ENCODE measurements around the gene FIBP. TPM values are rescaled to one million over a fixed set of nuclear protein-coding genes. Genes with fewer than 3 reads are reported as not detected.

The FIBP gene
- total RNA-seq, 2 experiments from 2014 or later: 80.4 to 89.0 TPM

- H3K9me3 Mint-ChIP-seq (ENCODE audit: insufficient read depth): no peaks in the 10 kb centered on the region
- ATAC-seq (peak; percentile 72), DNase-seq (peak; percentile 99)
- ChIA-PET CTCF (interaction anchor here (0.6 to 19.5 kb wide), 30 partner anchors 7 to 575 kb away, joined by 3 to 584 read pairs (median 8); partner anchors contain the start of genes AP5B1, BANF1, C11orf68 and CFL1), POLR2A (interaction anchor here (0.6 to 19.3 kb wide), 30 partner anchors 11 to 472 kb away, joined by 3 to 305 read pairs (median 4); partner anchors contain the start of genes BANF1, C11orf68, CFL1 and CTSW)
- peaks cover 64% of the 10 kb centered on the region for H3K4me1 Mint-ChIP-seq (ENCODE audit: low read depth)
- H3K27me3 Mint-ChIP-seq (ENCODE audit: low read depth): no peaks in the 10 kb centered on the region
- peaks cover 30% of the 10 kb centered on the region for H3K36me3 Mint-ChIP-seq (ENCODE audit: low read depth)
- peak within 1 kb of the TSS; percentile 96 for H3K27ac Mint-ChIP-seq
- peak within 1 kb of the TSS; percentile 98 for H3K4me3 Mint-ChIP-seq
Measured at GRCh38 chr11:65890324-65891218, 2.3 kb upstream of the FIBP start, which contains the start of gene CCDC85B. CCDC85B (plus strand) TSS chr11:65890673; CDS start chr11:65890784, 111 bp downstream.

GRCh38 chr11:65887723-65888162 lies 528 bp downstream of the FIBP start:
- DNase-seq: no peak
- H3K27me3 Mint-ChIP-seq (ENCODE audit: low read depth): no peaks in the 10 kb centered on the region
- H3K4me1 Mint-ChIP-seq (ENCODE audit: low read depth): peaks cover 69% of the 10 kb centered on the region
- peak overlapping the region; percentile 96 for H3K27ac Mint-ChIP-seq
- peaks cover 51% of the 10 kb centered on the region for H3K36me3 Mint-ChIP-seq (ENCODE audit: low read depth)
- ChIA-PET POLR2A (interaction anchor here (0.6 to 19.3 kb wide), 12 partner anchors 8 to 115 kb away, joined by 3 to 305 read pairs (median 6); partner anchors contain the start of genes BANF1, CFL1, CTSW and EIF1AD), CTCF (interaction anchor here (0.8 to 19.5 kb wide), 34 partner anchors 8 to 183 kb away, joined by 3 to 584 read pairs (median 6); partner anchors contain the start of genes AP5B1, BANF1, C11orf68 and CFL1)
- no peak for ATAC-seq
- peak overlapping the region; percentile 98 for H3K4me3 Mint-ChIP-seq
- H3K9me3 Mint-ChIP-seq (ENCODE audit: insufficient read depth): no peaks in the 10 kb centered on the region

- H3K27me3 Mint-ChIP-seq (ENCODE audit: low read depth): no peaks in the 10 kb centered on the region
- ATAC-seq: no peak
- H3K4me3 Mint-ChIP-seq: peak overlapping the region; percentile 98
- H3K36me3 Mint-ChIP-seq (ENCODE audit: low read depth): peaks cover 49% of the 10 kb centered on the region
- peak overlapping the region; percentile 96 for H3K27ac Mint-ChIP-seq
- H3K9me3 Mint-ChIP-seq (ENCODE audit: insufficient read depth): no peaks in the 10 kb centered on the region
- ChIA-PET POLR2A (interaction anchor here (0.5 to 19.3 kb wide), 3 partner anchors 33 to 86 kb away, joined by 3 to 305 read pairs (median 3); partner anchors contain the start of genes CFL1 and MUS81), CTCF (interaction anchor here (0.7 to 19.5 kb wide), 23 partner anchors 9 to 175 kb away, joined by 3 to 584 read pairs (median 7); partner anchors contain the start of genes AP5B1, C11orf68, CFL1 and EFEMP2)
- DNase-seq: no peak
- H3K4me1 Mint-ChIP-seq (ENCODE audit: low read depth): peaks cover 69% of the 10 kb centered on the region
Measured at GRCh38 chr11:65886826-65887722, 1.2 kb downstream of the FIBP start.

- POLR2A ChIA-PET: interaction anchor here (0.5 to 19.3 kb wide), 7 partner anchors 8 to 174 kb away, joined by 3 to 305 read pairs (median 8); partner anchors contain the start of genes CFL1, KAT5 and MUS81
- Mint-ChIP-seq H3K27me3 (ENCODE audit: low read depth) (no peaks in the 10 kb centered on the region), H3K4me3 (peak overlapping the region; percentile 98), H3K27ac (no peak overlapping the region), H3K9me3 (ENCODE audit: insufficient read depth) (no peaks in the 10 kb centered on the region), H3K36me3 (ENCODE audit: low read depth) (peaks cover 48% of the 10 kb centered on the region), H3K4me1 (ENCODE audit: low read depth) (peaks cover 80% of the 10 kb centered on the region)
- CTCF ChIA-PET: interaction anchor here (0.6 to 19.5 kb wide), 27 partner anchors 8 to 214 kb away, joined by 3 to 584 read pairs (median 10); partner anchors contain the start of genes AP5B1, C11orf68, CFL1 and EFEMP2
- no peak for DNase-seq
- no peak for ATAC-seq
Measured at GRCh38 chr11:65885808-65886536, 2.3 kb downstream of the FIBP start.

- DNase-seq (no peak), ATAC-seq (no peak)
- H3K9me3 Mint-ChIP-seq (ENCODE audit: insufficient read depth): no peaks in the 10 kb centered on the region
- peak overlapping the region; percentile 77 for H3K27ac Mint-ChIP-seq
- no peaks in the 10 kb centered on the region for H3K27me3 Mint-ChIP-seq (ENCODE audit: low read depth)
- H3K36me3 Mint-ChIP-seq (ENCODE audit: low read depth): peaks cover 56% of the 10 kb centered on the region
- H3K4me3 Mint-ChIP-seq: no peak overlapping the region
- CTCF ChIA-PET: interaction anchor here (0.6 to 19.5 kb wide), 47 partner anchors 9 to 382 kb away, joined by 3 to 584 read pairs (median 7); partner anchors contain the start of genes AP5B1, C11orf68, CFL1 and EFEMP2
- POLR2A ChIA-PET: interaction anchor here (1.1 to 19.3 kb wide), 9 partner anchors 9 to 173 kb away, joined by 3 to 305 read pairs (median 7); partner anchors contain the start of genes CFL1, KAT5 and MUS81
- peaks cover 85% of the 10 kb centered on the region for H3K4me1 Mint-ChIP-seq (ENCODE audit: low read depth)
Measured at GRCh38 chr11:65885231-65885630, 3.0 kb downstream of the FIBP start.

- Mint-ChIP-seq H3K27me3 (ENCODE audit: low read depth) (no peaks in the 10 kb centered on the region), H3K9me3 (ENCODE audit: insufficient read depth) (no peaks in the 10 kb centered on the region), H3K27ac (peak overlapping the region; percentile 77), H3K4me3 (peak overlapping the region; percentile 42), H3K4me1 (ENCODE audit: low read depth) (peaks cover 85% of the 10 kb centered on the region), H3K36me3 (ENCODE audit: low read depth) (peaks cover 56% of the 10 kb centered on the region)
- ATAC-seq: peak; percentile 50
- DNase-seq: peak; percentile 88
- ChIA-PET CTCF (interaction anchor here (0.6 to 19.5 kb wide), 49 partner anchors 9 to 383 kb away, joined by 3 to 584 read pairs (median 6); partner anchors contain the start of genes AP5B1, C11orf68, CFL1 and EFEMP2), POLR2A (interaction anchor here (0.7 to 19.3 kb wide), 11 partner anchors 9 to 173 kb away, joined by 3 to 305 read pairs (median 6); partner anchors contain the start of genes BANF1, CFL1, EIF1AD and KAT5)
Measured at GRCh38 chr11:65884716-65885092, 3.6 kb downstream of the FIBP start.

GRCh38 chr11:65883786-65884715 lies 4.2 kb downstream of the FIBP start:
- Mint-ChIP-seq H3K9me3 (ENCODE audit: insufficient read depth) (no peaks in the 10 kb centered on the region), H3K27me3 (ENCODE audit: low read depth) (no peaks in the 10 kb centered on the region), H3K4me3 (peak overlapping the region; percentile 42), H3K36me3 (ENCODE audit: low read depth) (peaks cover 59% of the 10 kb centered on the region), H3K4me1 (ENCODE audit: low read depth) (peaks cover 85% of the 10 kb centered on the region), H3K27ac (peak overlapping the region; percentile 77)
- no peak for ATAC-seq
- DNase-seq: no peak
- CTCF ChIA-PET: interaction anchor here (0.6 to 19.5 kb wide), 47 partner anchors 8 to 384 kb away, joined by 3 to 584 read pairs (median 7); partner anchors contain the start of genes AP5B1, C11orf68, CFL1 and EFEMP2
- POLR2A ChIA-PET: interaction anchor here (0.7 to 19.3 kb wide), 9 partner anchors 10 to 172 kb away, joined by 3 to 305 read pairs (median 6); partner anchors contain the start of genes BANF1, CFL1, EIF1AD and KAT5

GRCh38 chr11:65883058-65883761 lies 5.1 kb downstream of the FIBP start:
- H3K27ac Mint-ChIP-seq: peak overlapping the region; percentile 93
- H3K4me3 Mint-ChIP-seq: peak overlapping the region; percentile 18
- ChIA-PET POLR2A (interaction anchor here (1.5 to 19.3 kb wide), 2 partner anchors 29 to 105 kb away, joined by 6 to 305 read pairs; partner anchors contain the start of genes CFL1 and MUS81), CTCF (interaction anchor here (1.4 to 19.5 kb wide), 17 partner anchors 11 to 245 kb away, joined by 4 to 584 read pairs (median 15); partner anchors contain the start of genes AP5B1, CFL1, EFEMP2 and FOSL1)
- DNase-seq: no peak
- H3K9me3 Mint-ChIP-seq (ENCODE audit: insufficient read depth): no peaks in the 10 kb centered on the region
- no peak for ATAC-seq
- peaks cover 58% of the 10 kb centered on the region for H3K36me3 Mint-ChIP-seq (ENCODE audit: low read depth)
- peaks cover 87% of the 10 kb centered on the region for H3K4me1 Mint-ChIP-seq (ENCODE audit: low read depth)
- H3K27me3 Mint-ChIP-seq (ENCODE audit: low read depth): no peaks in the 10 kb centered on the region
